ENCODE measurements around the gene C4orf50.
"Not testable (repeated sequence)": the region's sequence is repeated elsewhere in the genome, so short reads cannot be mapped to it uniquely, and the experiment has no call there.

C4orf50 gene

GRCh38 chr4:5865896-5866599 lies 152.2 kb downstream of the C4orf50 start:
- Mint-ChIP-seq H3K9me3 (no peaks in the 10 kb centered on the region), H3K4me1 (peaks cover 13% of the 10 kb centered on the region), H3K36me3 (ENCODE audit: low read depth) (peaks cover 5% of the 10 kb centered on the region), H3K27ac (no peak overlapping the region), H3K4me3 (no peak overlapping the region), H3K27me3 (ENCODE audit: low read depth) (peaks cover 7% of the 10 kb centered on the region)
- no peak for TF ChIP-seq CTCF (IDR thresholded peaks at IDR 0.05; ENCODE audit: unreplicated experiment in 3 of 3)

- Mint-ChIP-seq H3K4me1 (peaks cover 6% of the 10 kb centered on the region), H3K27ac (no peak overlapping the region), H3K4me3 (no peak overlapping the region), H3K27me3 (ENCODE audit: low read depth) (peaks cover 8% of the 10 kb centered on the region), H3K36me3 (ENCODE audit: low read depth) (peaks cover 3% of the 10 kb centered on the region), H3K9me3 (no peaks in the 10 kb centered on the region)
- TF ChIP-seq CTCF (IDR thresholded peaks at IDR 0.05; ENCODE audit: unreplicated experiment in 3 of 3): no peak
Observed at GRCh38 chr4:5863461-5864113, 154.6 kb downstream of the C4orf50 start.

GRCh38 chr4:5858020-5858769 lies 160.0 kb downstream of the C4orf50 start:
- peaks cover 3% of the 10 kb centered on the region for H3K36me3 Mint-ChIP-seq (ENCODE audit: low read depth)
- no peaks in the 10 kb centered on the region for H3K4me1 Mint-ChIP-seq
- no peaks in the 10 kb centered on the region for H3K9me3 Mint-ChIP-seq
- H3K27me3 Mint-ChIP-seq (ENCODE audit: low read depth): peaks cover 8% of the 10 kb centered on the region
- no peak overlapping the region for H3K27ac Mint-ChIP-seq
- no peak for TF ChIP-seq CTCF (IDR thresholded peaks at IDR 0.05; ENCODE audit: unreplicated experiment in 3 of 3)
- H3K4me3 Mint-ChIP-seq: no peak overlapping the region

- Mint-ChIP-seq H3K27ac (no peak overlapping the region), H3K36me3 (ENCODE audit: low read depth) (peaks cover 3% of the 10 kb centered on the region), H3K9me3 (no peaks in the 10 kb centered on the region), H3K4me3 (no peak overlapping the region), H3K4me1 (no peaks in the 10 kb centered on the region), H3K27me3 (ENCODE audit: low read depth) (peaks cover 8% of the 10 kb centered on the region)
- TF ChIP-seq CTCF (IDR thresholded peaks at IDR 0.05; ENCODE audit: unreplicated experiment in 3 of 3): no peak
Observed at GRCh38 chr4:5857199-5857598, 161.0 kb downstream of the C4orf50 start.

- H3K9me3 Mint-ChIP-seq; H3K36me3 Mint-ChIP-seq (ENCODE audit: low read depth); H3K27ac Mint-ChIP-seq; H3K4me1 Mint-ChIP-seq; H3K27me3 Mint-ChIP-seq (ENCODE audit: low read depth); H3K4me3 Mint-ChIP-seq: not testable (repeated sequence)
Observed at GRCh38 chr4:5856362-5856761, 161.9 kb downstream of the C4orf50 start.

- TF ChIP-seq CTCF (IDR thresholded peaks at IDR 0.05; ENCODE audit: unreplicated experiment in 3 of 3): no peak
- Mint-ChIP-seq H3K4me1 (no peaks in the 10 kb centered on the region), H3K36me3 (ENCODE audit: low read depth) (peaks cover 9% of the 10 kb centered on the region), H3K27ac (no peak overlapping the region), H3K27me3 (ENCODE audit: low read depth) (no peaks in the 10 kb centered on the region), H3K4me3 (no peak overlapping the region), H3K9me3 (no peaks in the 10 kb centered on the region)
Observed at GRCh38 chr4:5854929-5855328, 163.3 kb downstream of the C4orf50 start.

All from nephron (organoid).